Central memory CD4-positive, alpha-beta T cell (primary cell): ENCODE measurements around the gene DNM3.

Experiments
- DNase-seq: peaks from one replicate; pipeline ENCODE4 v3.0.0; 2022

The DNM3 gene

DNA sequence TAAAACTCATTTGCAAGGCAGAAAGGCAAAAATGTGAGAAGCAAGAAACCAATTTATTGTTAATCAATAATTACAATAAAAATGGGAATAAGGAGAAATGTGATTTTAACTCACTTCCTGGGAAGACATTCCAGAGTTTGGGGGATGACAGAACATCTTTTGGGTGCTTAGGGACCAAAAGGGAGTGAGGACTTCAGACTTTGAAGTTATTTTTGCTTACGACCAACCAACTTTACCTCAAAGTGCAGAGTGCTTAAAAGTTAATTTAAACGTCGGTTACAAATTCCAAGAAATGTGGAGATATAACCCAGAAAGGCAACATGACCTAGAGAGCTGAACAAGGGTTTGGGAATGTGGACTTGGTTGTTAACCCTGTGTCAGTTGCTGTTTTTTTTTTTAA is 344.7 kb downstream of the DNM3 start:
- no peak for DNase-seq

GRCh38 chr1:172201572-172201971 is 360.3 kb downstream of the DNM3 start:
- DNase-seq = no peak

DNA sequence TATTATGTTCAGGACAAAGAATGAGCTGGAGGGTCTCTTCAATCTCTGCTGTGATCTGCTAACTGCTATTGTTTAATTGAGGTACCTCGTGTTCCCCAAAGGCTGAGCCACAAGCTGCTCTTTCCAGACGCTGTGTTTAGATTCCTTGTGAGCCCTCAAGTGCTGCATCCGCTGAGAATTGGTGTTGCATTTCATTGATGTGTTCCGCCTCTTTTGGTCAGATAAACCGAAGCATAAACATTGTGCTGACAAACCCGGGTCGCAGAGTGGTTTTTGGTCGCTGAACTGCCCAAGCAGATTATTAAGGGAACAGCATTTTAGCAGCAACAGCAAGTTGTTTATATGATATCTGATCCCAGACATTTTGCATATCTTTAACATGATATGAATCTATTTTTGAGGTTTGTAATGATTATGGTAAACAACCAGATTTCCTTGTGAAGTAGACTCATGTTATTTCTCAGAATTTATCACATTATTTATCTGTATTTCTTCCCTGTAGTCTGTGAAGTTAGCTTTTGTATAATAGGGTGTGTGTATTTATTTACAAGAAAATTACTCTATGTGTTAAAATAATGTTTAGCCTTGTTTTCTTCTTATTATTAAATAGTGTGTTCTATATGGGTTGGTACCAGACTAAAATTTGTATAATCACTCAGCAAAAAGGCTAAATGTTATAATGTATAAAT is 362.0 kb downstream of the DNM3 start:
- DNase-seq = no peak

- no peak for DNase-seq
Measured at GRCh38 chr1:172203902-172204301, 362.6 kb downstream of the DNM3 start.

DNA sequence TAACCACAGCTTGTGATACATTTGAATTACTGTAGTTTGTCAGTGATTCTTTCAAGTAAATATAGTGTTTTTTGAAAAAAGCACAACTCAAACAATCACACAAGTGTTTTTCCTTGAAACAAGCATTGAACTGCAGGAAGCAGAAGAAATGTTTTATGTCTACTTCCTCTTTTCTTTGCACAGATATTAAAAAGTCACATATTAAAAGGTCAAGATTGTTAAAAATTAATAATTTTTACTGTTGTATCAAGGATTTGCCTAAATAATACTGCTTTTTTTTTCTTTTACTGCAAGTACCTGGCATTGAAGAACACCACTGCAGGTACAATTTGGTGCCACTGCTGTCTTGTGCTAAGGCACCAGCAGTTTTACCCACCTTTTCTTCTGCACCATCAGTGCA is 365.0 kb downstream of the DNM3 start:
- DNase-seq = no peak

DNA sequence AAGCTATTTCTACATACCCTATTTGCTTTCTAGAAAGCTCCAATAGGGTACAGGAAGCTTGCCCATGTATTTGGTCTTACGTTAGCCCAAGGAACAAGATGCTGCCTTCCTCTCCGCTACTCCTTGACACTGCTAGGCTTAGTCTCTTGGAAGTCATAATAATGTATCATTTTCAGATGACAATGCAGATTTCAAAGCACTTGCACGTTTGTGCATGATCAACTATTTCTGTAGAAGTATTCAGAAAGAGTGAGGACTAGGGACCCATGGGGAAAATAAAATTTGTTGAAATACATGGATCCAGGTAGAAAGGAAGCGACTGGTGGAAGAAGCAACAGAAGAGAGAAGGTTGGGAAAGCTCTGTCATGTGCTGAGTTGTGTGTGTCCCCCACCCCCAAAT is 367.3 kb downstream of the DNM3 start:
- DNase-seq = no peak

GRCh38 chr1:172211221-172211620 is 369.9 kb downstream of the DNM3 start:
- DNase-seq = no peak

DNA sequence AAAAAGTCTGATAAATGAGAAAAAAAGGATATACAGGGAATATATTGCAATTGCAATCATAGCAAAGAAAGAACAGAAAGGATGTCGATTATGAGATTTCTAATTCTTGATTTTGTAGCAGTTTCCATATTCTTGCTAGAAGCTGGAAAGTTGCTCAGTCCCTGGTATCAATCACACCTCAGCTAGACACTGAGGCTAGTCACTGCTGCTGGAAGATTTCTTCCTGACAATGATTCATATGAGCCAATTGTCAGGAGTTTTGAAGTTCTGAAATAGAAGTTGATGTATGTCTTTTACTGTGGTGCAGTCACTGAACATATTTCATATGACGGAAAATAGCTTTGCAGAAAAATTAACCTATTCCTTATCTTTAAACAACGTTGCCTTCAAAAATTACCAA is 370.8 kb downstream of the DNM3 start:
- no peak for DNase-seq

DNA sequence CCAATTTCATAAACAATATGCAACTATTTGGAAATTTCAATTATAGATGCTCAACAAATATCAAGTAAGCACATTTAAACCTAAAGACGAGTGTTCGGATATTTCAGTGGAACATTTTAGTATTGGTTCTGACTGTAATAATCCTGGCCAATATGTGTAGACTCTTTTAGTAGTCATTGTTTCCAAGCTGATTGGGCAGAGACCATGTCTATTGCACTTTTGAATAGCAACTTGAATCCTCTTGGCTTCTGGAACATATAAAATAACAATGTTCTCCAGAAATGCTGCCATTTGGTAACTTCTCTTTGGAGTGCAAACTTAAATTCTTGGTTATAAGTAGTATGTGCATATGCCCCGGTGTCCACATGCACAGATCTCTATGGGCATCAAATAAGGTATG is 373.7 kb downstream of the DNM3 start:
- DNase-seq = no peak

DNA sequence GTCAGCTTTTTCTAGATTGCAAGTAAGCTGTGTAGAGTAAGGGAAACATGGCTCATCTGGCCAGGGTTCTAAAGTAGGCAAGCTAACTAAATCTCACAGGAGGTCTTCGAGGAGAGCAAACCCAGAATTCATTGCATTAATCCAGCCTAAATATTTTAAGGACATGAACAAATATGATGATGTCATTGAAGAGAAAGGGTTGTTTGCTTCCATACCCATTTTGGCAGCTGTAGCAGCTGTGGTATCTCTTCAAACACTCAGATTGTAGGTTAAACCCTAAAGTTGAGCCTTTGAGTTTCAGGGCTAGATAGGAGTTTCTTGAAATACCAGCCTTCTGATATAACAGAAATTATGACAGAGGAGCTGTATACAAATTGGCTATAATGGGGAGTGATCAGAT is 378.7 kb downstream of the DNM3 start:
- no peak for DNase-seq

GRCh38 chr1:172220376-172220775 is 379.1 kb downstream of the DNM3 start:
- no peak for DNase-seq

DNA sequence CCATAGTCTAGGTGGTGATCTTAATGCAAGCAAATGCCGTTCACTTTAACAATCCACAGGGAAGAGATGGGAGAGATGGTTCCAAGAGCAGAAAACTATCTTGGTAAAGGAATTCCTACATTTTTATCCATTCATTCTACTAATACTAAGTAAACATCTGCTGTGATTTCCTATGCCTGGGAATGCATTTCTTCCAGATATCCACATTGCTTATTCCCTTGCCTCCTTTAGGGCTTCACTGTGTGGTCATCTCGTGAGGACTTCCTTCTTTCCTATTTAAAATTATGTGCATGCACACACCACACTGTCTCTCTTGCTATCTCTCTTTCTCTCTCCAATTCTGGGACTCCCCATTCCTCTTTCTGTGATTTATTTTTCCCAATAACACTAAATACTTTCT is 380.1 kb downstream of the DNM3 start:
- no peak for DNase-seq

DNA sequence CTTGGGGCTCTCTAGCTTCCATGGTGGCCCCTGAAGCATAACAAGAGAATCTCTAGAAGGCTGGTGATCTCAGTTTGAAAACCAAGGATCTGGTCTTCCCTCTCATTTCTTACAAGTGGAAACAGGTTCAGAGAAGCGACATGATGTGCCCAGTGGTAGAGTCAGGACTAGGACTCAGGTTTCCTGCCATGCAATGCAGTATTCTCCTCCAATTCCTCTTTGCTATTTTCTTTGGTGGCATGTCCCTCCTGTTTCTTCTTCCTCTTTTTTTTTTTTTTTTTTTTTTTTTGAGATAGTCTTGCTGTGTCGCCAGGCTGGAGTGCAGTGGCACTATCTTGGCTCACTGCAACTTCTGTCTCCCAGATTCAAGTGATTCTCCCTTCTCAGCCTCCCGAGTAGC is 383.6 kb downstream of the DNM3 start:
- DNase-seq = no peak

DNA sequence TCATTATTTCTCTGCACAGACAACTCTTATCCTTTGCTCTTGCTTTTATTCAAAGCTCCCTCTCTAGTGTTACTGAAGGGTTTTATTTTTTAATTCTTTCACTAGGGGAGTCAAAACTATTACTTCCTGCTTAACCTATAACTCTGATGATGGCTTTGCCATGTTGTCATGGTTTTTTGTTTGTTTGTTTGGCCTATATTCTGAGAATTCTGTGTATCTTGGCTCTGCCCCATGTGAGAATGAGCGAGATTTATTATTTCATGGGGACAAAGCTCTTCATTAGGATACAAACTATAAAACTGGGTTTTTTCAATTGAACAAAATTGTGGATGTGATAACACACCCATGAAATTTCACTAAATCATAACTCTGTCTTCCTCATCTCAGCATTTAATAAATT is 388.6 kb downstream of the DNM3 start:
- no peak for DNase-seq

- no peak for DNase-seq
Measured at GRCh38 chr1:172230526-172230925, 389.2 kb downstream of the DNM3 start.

GRCh38 chr1:172236958-172237357 is 395.7 kb downstream of the DNM3 start:
- no peak for DNase-seq

DNA sequence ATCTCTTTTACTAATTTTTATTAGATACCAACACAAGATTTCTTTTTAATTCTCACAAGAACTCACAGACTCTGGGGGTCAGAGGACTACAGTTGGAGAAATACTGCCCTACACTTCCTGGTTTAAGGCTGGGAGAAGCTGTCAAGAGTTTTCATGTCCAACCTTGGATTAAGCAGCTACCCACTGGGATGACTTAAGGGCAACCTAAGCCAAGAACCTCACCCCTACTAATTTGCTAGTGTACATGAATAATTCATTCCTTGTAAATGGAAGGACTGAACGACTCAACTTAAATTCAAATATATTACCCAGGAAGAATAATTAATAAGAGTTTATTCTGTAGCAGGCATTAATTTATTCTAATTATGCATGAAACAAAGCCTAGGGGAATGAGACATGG is 396.9 kb downstream of the DNM3 start:
- no peak for DNase-seq

DNA sequence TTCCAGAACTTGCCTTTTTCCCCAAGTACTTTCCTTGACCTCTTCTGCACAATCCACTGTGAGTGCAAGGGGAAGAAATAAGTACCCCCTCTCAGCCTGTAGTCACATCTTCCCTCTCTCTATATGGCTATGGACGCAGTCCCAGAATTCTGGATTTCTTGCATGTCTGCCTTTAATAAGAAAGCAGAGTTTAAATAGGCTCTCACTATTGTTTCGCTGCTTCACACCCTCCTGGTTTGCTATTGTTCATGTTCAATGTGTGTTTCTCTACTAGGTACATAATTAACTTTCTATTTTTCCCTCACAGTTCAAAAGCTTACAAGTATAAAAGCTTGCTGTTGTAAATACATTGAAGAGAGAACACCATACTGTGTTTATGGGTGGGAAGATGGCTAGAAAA is 397.7 kb downstream of the DNM3 start:
- no peak for DNase-seq

GRCh38 chr1:172239901-172240300 is 398.6 kb downstream of the DNM3 start:
- no peak for DNase-seq

DNA sequence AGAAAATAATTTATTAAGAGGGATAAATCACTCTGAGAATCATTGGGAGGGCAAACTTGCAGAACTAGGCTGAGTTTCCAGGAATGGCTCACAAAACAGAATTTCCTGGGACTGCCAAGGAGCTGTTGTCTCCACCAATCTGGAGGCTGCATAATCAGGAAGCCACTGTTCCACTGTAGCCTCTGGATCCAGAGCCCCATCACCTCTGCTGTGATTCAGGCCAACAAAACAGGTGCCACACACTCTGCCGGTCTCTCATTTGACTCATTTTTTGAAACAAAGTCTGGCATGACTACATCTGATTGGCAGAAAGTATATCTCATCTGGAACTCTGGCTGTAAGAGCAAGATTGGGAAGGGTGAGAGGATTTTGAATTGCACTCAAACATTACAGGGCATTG is 400.2 kb downstream of the DNM3 start:
- DNase-seq = no peak

GRCh38 chr1:172244865-172245264 is 403.6 kb downstream of the DNM3 start:
- DNase-seq = no peak

DNA sequence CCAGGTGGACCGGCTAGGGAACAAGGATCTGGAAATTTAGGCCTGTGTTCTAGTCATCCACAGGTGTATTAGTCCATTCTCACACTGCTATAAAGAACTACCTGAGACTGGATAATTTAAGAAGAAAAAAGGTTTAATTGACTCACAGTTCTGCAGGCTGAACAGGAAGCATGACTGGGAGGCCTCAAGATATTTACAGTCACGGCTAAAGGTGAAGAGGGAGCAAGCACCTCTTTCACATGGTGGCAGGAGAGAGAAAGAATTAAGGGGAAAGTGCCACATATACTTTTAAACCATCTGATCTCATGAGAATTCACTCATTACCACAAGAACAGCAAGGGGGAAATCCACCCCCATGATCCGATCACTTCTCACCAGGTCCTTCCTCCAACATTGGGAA is 404.5 kb downstream of the DNM3 start:
- DNase-seq = no peak

GRCh38 chr1:172246521-172247390 is 405.5 kb downstream of the DNM3 start:
- no peak for DNase-seq

DNA sequence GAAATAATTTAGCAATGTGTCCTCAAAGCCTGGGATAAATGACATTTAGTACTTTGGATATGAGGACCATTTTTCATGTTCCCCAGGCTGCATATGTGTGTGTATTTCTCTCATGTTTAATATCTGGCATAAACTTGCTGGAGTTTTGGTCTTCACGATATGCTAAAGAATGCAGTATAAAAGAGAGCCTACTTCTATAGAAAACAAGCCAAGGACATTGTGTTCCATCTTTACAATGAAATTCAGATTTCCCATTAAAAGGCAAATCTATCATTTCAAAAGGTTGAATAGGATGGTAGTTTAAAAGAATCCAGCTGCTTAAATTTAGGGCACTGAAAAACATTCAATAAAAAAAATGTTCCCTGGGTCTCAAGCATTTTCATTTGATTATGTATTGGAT is 410.2 kb downstream of the DNM3 start:
- no peak for DNase-seq

- no peak for DNase-seq
Measured at GRCh38 chr1:172252321-172252720, 411.0 kb downstream of the DNM3 start.
